Activated T-cell treated with anti-CD3 and anti-CD28 coated beads, Interleukin-2, amount 50 U/mL, for 24 hours (primary cell): ENCODE measurements around the gene DISC1.

Experiments used
- DNase-seq: peaks from one replicate; pipeline ENCODE4 v3.0.0-alpha.2; 2020
- H3K27ac Mint-ChIP-seq: 2 replicates; pipeline ENCODE4 v1.8.0; 2020; ENCODE audit warnings: mild to moderate bottlenecking, mixed read lengths
- H3K27me3 Mint-ChIP-seq: 2 replicates; pipeline ENCODE4 v1.8.0; 2020; ENCODE audit warnings: mixed read lengths
- H3K36me3 Mint-ChIP-seq: 2 replicates; pipeline ENCODE4 v1.8.0; 2020; ENCODE audit warnings: low read depth, mixed read lengths
- H3K4me1 Mint-ChIP-seq: 2 replicates; pipeline ENCODE4 v1.8.0; 2020; ENCODE audit warnings: low read depth, mixed read lengths
- H3K4me3 Mint-ChIP-seq: 2 replicates; pipeline ENCODE4 v1.8.0; 2020; ENCODE audit warnings: mild to moderate bottlenecking, moderate library complexity, mixed read lengths
- H3K9me3 Mint-ChIP-seq: 2 replicates; pipeline ENCODE4 v1.8.0; 2020; ENCODE audit warnings: mixed read lengths

The DISC1 gene

GRCh38 chr1:231683439-231684165 lies 57.0 kb downstream of the DISC1 start:
- Mint-ChIP-seq H3K36me3 (peaks cover 13% of the 10 kb centered on the region), H3K9me3 (peaks cover 9% of the 10 kb centered on the region), H3K4me3 (no peak overlapping the region), H3K27me3 (no peaks in the 10 kb centered on the region), H3K27ac (no peak overlapping the region), H3K4me1 (peaks cover 10% of the 10 kb centered on the region)
- DNase-seq = no peak

- Mint-ChIP-seq H3K4me3 (no peak overlapping the region), H3K27me3 (no peaks in the 10 kb centered on the region), H3K4me1 (peaks cover 5% of the 10 kb centered on the region), H3K9me3 (peaks cover 9% of the 10 kb centered on the region), H3K36me3 (peaks cover 13% of the 10 kb centered on the region), H3K27ac (no peak overlapping the region)
- no peak for DNase-seq
Observed at GRCh38 chr1:231684356-231685244, 58.0 kb downstream of the DISC1 start.

- H3K27me3 Mint-ChIP-seq = no peaks in the 10 kb centered on the region
- peaks cover 9% of the 10 kb centered on the region for H3K9me3 Mint-ChIP-seq
- H3K27ac Mint-ChIP-seq = no peak overlapping the region
- peaks cover 9% of the 10 kb centered on the region for H3K4me1 Mint-ChIP-seq
- peaks cover 13% of the 10 kb centered on the region for H3K36me3 Mint-ChIP-seq
- H3K4me3 Mint-ChIP-seq = no peak overlapping the region
- DNase-seq = no peak
Observed at GRCh38 chr1:231686384-231686783, 59.8 kb downstream of the DISC1 start.

- H3K27ac Mint-ChIP-seq = no peak overlapping the region
- no peak for DNase-seq
- H3K9me3 Mint-ChIP-seq = peaks cover 9% of the 10 kb centered on the region
- peaks cover 13% of the 10 kb centered on the region for H3K36me3 Mint-ChIP-seq
- no peaks in the 10 kb centered on the region for H3K27me3 Mint-ChIP-seq
- peaks cover 9% of the 10 kb centered on the region for H3K4me1 Mint-ChIP-seq
- H3K4me3 Mint-ChIP-seq = no peak overlapping the region
Observed at GRCh38 chr1:231688989-231689388, 62.4 kb downstream of the DISC1 start.

GRCh38 chr1:231690059-231690458 lies 63.5 kb downstream of the DISC1 start:
- Mint-ChIP-seq H3K27ac (no peak overlapping the region), H3K4me1 (peaks cover 9% of the 10 kb centered on the region), H3K27me3 (no peaks in the 10 kb centered on the region), H3K4me3 (no peak overlapping the region), H3K36me3 (peaks cover 20% of the 10 kb centered on the region), H3K9me3 (peaks cover 9% of the 10 kb centered on the region)
- no peak for DNase-seq

- no peak for DNase-seq
- H3K27me3 Mint-ChIP-seq = no peaks in the 10 kb centered on the region
- peaks cover 7% of the 10 kb centered on the region for H3K9me3 Mint-ChIP-seq
- no peak overlapping the region for H3K4me3 Mint-ChIP-seq
- no peak overlapping the region for H3K27ac Mint-ChIP-seq
- peaks cover 12% of the 10 kb centered on the region for H3K36me3 Mint-ChIP-seq
- H3K4me1 Mint-ChIP-seq = peaks cover 9% of the 10 kb centered on the region
Observed at GRCh38 chr1:231691618-231692259, 65.1 kb downstream of the DISC1 start.

- H3K9me3 Mint-ChIP-seq = no peaks in the 10 kb centered on the region
- no peak overlapping the region for H3K4me3 Mint-ChIP-seq
- no peak for DNase-seq
- H3K27ac Mint-ChIP-seq = no peak overlapping the region
- H3K27me3 Mint-ChIP-seq = no peaks in the 10 kb centered on the region
- peaks cover 9% of the 10 kb centered on the region for H3K4me1 Mint-ChIP-seq
- H3K36me3 Mint-ChIP-seq = peaks cover 9% of the 10 kb centered on the region
Observed at GRCh38 chr1:231693361-231694074, 66.9 kb downstream of the DISC1 start.

- Mint-ChIP-seq H3K27me3 (no peaks in the 10 kb centered on the region), H3K4me3 (no peak overlapping the region), H3K36me3 (peaks cover 9% of the 10 kb centered on the region), H3K27ac (no peak overlapping the region), H3K9me3 (no peaks in the 10 kb centered on the region), H3K4me1 (peaks cover 9% of the 10 kb centered on the region)
- no peak for DNase-seq
Observed at GRCh38 chr1:231694075-231694431, 67.5 kb downstream of the DISC1 start.

GRCh38 chr1:231694465-231695077 lies 68.0 kb downstream of the DISC1 start:
- Mint-ChIP-seq H3K4me3 (no peak overlapping the region), H3K27ac (no peak overlapping the region), H3K27me3 (no peaks in the 10 kb centered on the region), H3K9me3 (no peaks in the 10 kb centered on the region), H3K36me3 (peaks cover 11% of the 10 kb centered on the region), H3K4me1 (peaks cover 12% of the 10 kb centered on the region)
- DNase-seq = no peak

- Mint-ChIP-seq H3K9me3 (no peaks in the 10 kb centered on the region), H3K4me1 (peaks cover 8% of the 10 kb centered on the region), H3K36me3 (peaks cover 12% of the 10 kb centered on the region), H3K27ac (no peak overlapping the region), H3K4me3 (no peak overlapping the region), H3K27me3 (no peaks in the 10 kb centered on the region)
- DNase-seq = no peak
Observed at GRCh38 chr1:231695439-231696255, 69.1 kb downstream of the DISC1 start.

- Mint-ChIP-seq H3K27ac (no peak overlapping the region), H3K4me1 (peaks cover 8% of the 10 kb centered on the region), H3K9me3 (no peaks in the 10 kb centered on the region), H3K36me3 (peaks cover 19% of the 10 kb centered on the region), H3K27me3 (no peaks in the 10 kb centered on the region), H3K4me3 (no peak overlapping the region)
- no peak for DNase-seq
Observed at GRCh38 chr1:231699784-231700183, 73.2 kb downstream of the DISC1 start.

- Mint-ChIP-seq H3K27me3 (no peaks in the 10 kb centered on the region), H3K27ac (no peak overlapping the region), H3K4me3 (no peak overlapping the region), H3K4me1 (peaks cover 8% of the 10 kb centered on the region), H3K36me3 (peaks cover 15% of the 10 kb centered on the region), H3K9me3 (no peaks in the 10 kb centered on the region)
- no peak for DNase-seq
Observed at GRCh38 chr1:231701306-231701705, 74.7 kb downstream of the DISC1 start.

- Mint-ChIP-seq H3K36me3 (peaks cover 15% of the 10 kb centered on the region), H3K4me1 (peaks cover 8% of the 10 kb centered on the region), H3K9me3 (no peaks in the 10 kb centered on the region), H3K27ac (no peak overlapping the region), H3K27me3 (no peaks in the 10 kb centered on the region), H3K4me3 (no peak overlapping the region)
- DNase-seq = no peak
Observed at GRCh38 chr1:231702331-231702730, 75.7 kb downstream of the DISC1 start.
